ENCODE measurements around the gene TIGD6.
"Not testable (repeated sequence)": the region's sequence is repeated elsewhere in the genome, so short reads cannot be mapped to it uniquely, and the experiment has no call there.

Gene TIGD6

GRCh38 chr5:150000256-150000989, at the start of gene TIGD6, which contains the start of gene HMGXB3:
Gene TIGD6, minus strand, starts transcription at chr5:150000654. Its CDS starts 4,306 bp downstream, at chr5:149996348.
Gene HMGXB3, plus strand, starts transcription at chr5:150000739. Its CDS starts 4,114 bp downstream, at chr5:150004853.
- DNase-seq (ENCODE audit: low read depth): peak; percentile 69

GRCh38 chr5:150046031-150046430, 45.6 kb upstream of the TIGD6 start:
- peak; percentile 3 for DNase-seq (ENCODE audit: low read depth)

DNA sequence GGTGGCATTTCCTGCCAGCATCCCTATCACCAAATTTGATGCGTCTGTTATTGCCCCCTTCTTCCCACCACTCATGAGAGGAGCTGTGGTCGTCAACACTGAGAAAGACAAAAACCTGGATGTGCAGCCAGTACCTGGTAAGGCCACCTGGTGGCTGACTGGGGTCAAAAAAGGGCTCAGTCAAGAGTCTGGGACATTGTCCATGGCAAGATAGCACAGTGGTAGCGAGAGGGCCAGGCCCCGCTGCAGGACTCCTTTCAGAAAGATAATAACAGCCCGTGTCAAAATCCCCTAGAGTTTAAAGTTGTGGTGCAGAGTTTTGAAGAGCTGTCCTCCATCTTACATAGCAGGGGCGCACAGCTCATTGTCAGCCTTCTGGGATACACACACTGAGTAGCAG, 45.1 kb upstream of the TIGD6 start:
- DNase-seq (ENCODE audit: low read depth): no peak

GRCh38 chr5:150044712-150045111, 44.3 kb upstream of the TIGD6 start:
- DNase-seq (ENCODE audit: low read depth): no peak

DNA sequence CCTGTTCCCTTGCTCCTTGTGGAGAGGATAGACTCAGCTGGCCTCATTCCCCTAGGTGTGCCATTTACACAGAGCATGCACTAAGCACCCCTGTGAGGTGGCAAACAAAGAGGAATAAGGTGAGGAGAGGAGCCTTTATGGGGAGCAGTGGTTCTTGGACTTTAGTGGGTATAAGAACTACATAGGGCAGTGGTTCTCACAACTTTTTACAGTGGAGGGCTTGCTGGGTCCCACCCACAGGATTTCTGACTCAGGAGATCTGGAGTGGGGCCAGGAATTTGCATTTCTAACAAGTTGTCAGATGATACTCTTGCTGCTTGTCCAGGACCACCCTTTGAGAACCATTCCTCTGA, 43.9 kb upstream of the TIGD6 start:
- DNase-seq (ENCODE audit: low read depth): no peak

- DNase-seq (ENCODE audit: low read depth): no peak
These were observed 43.3 kb upstream of the TIGD6 start for GRCh38 chr5:150043657-150044328.

DNA sequence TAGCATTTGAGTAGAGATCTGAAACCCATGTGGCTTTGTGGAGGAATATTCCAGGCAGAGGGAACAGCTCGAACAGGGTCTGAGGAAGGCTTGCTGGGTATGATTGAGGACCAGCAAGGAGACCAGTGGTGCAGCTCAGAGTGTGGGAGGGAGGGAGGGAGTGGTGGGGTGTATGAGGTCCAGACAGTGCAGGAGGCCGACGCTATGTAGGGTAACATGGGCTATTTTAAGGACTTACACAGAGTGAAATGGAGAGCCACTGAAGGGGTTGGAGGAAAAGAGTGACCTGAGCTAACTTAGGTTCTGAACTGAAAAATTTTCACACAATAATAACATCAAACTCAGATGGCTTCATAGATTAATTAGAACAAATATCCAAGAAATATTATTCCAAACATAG, 42.0 kb upstream of the TIGD6 start:
- no peak for DNase-seq (ENCODE audit: low read depth)

DNA sequence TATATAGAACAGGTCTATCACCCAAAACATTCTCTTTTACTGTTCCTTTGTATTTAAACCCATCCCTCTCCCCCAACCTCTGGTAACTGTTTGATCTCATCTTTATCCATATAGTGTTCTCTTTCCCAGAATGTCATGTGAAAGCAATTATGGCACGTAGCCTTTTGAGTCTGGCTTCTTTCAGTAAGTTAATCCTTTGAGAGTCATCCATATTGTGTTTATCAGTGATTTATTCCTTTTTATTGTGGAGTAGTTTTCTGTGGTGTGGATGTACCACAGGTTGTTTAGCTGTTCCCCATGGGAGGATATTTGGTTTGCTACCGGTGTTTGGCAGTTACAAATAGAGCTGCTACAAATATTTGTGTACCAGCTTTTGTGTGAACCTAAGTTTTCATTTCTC, 38.1 kb upstream of the TIGD6 start:
- DNase-seq (ENCODE audit: low read depth): no peak

GRCh38 chr5:150036513-150036912, 36.1 kb upstream of the TIGD6 start:
- DNase-seq (ENCODE audit: low read depth): no peak

DNA sequence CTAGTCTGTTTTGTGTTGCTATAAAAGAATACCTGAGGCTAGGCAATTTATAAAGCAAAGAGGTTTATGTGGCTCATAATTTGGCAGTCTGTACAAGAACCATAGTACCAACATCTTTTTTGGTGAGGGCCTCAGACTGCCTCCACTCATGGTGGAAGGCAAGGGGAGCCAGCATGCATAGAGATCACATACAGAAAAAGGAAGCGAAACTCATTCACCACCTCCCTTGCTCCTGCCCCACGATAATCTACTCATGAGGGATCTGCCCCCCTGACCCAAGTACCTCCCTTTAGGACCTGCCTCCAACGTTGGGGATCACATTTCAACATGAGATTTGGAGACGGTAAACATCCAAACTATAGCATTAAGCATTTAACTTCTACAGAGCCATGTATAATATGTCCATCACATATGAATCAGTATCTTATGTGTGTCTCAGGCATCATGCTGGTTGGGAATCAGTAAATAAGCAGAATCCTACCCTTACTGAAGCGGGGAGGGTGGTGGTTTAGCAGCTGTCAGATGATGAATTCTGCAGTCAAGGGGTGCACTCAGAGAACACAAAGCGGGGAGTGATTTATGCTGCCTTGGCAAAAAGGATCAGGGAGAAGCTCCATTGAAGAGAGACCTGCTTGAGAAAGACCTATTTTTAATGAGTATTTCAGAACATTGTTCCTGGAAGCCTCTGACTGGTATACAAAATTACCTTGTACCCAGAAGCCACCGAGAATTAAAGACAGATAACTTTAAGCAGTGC, 34.9 kb upstream of the TIGD6 start:
- no peak for DNase-seq (ENCODE audit: low read depth)

DNA sequence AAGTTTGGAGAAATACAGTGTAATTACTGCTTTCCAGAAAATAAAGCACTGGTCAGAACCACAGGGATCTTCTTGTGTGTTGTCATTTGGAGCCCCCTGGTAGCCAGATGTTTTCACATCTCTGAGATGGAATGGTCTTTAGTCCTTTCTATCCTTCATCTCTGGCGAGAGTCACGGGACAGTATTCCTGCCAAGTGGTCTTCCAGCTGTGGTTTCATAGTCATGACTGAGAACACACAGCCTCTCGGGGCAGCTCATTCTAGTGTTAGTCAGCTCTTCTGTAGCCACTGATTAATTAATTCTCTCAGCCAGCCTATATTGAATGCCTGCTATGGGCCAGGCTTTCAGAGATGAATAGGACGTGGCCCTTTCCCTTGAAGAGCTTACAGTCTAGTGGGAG, 34.2 kb upstream of the TIGD6 start:
- DNase-seq (ENCODE audit: low read depth): no peak

GRCh38 chr5:150033334-150033733, 32.9 kb upstream of the TIGD6 start:
- no peak for DNase-seq (ENCODE audit: low read depth)

DNA sequence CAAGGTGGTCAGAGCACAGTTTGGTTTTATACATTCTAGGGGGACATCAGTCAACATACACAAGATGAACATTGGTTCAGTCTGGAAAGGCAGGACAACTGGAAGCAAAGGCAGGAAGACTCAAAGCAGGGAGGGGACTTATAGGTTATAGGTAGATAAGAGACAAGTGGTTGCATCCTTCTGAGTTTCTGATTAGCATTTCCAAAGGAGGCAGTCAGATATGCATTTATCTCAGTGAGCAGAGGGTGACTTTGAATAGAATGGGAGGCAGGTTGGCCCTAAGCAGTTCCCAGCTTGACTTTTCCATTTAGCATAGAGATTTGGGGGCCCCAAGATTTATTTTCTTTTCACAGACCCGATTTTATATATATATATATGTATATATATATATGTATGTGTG, 27.6 kb upstream of the TIGD6 start:
- DNase-seq (ENCODE audit: low read depth): not testable (repeated sequence)

DNA sequence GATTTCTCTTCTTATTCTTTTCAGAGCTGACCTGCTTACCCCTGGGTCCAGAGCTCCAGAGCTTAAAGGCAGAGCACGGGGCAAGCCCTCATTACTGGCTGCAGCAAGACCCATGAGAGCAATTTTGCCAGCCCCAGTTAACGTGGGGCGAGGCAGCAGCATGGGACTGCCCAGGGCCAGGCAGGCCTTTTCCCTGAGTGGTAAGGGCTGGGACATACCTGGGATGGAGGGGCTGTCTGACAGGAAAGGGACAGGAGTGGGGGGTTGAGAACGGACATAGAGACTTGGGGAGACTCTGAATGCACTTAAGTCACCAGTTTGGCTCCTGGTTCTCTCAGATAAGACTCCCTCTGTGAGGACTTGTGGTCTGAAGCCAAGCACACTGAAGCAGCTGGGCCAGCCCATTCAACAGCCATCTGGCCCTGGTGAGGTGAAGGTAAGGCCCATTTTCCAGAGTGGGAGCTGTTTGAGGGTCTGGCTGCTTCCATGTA, 26.3 kb upstream of the TIGD6 start:
- DNase-seq (ENCODE audit: low read depth): no peak

- DNase-seq (ENCODE audit: low read depth): no peak
These were observed 24.0 kb upstream of the TIGD6 start for GRCh38 chr5:150024346-150024984.

- no peak for DNase-seq (ENCODE audit: low read depth)
These were observed 22.7 kb upstream of the TIGD6 start for GRCh38 chr5:150023136-150023535.

DNA sequence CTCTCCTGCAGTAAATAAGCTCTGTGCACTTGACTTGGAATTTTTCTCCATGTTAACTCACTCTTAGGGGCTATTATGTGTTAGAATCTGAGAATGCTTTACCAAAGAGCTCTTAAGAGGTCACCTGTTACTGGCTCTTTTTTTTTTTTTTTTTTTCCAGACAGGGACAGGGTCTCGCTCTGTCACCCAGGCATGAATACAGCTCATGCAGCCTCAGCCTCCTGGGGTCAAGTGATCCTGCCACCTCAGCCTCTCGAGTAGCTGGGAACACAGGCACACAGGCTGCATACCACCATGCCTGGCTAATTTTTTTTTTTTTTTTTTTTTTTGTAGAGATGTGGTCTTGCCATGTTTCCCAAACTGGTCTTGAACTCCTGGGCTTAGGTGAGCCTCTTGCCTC, 22.2 kb upstream of the TIGD6 start:
- DNase-seq (ENCODE audit: low read depth): no peak

GRCh38 chr5:150022158-150022531, 21.7 kb upstream of the TIGD6 start:
- DNase-seq (ENCODE audit: low read depth): no peak

DNA sequence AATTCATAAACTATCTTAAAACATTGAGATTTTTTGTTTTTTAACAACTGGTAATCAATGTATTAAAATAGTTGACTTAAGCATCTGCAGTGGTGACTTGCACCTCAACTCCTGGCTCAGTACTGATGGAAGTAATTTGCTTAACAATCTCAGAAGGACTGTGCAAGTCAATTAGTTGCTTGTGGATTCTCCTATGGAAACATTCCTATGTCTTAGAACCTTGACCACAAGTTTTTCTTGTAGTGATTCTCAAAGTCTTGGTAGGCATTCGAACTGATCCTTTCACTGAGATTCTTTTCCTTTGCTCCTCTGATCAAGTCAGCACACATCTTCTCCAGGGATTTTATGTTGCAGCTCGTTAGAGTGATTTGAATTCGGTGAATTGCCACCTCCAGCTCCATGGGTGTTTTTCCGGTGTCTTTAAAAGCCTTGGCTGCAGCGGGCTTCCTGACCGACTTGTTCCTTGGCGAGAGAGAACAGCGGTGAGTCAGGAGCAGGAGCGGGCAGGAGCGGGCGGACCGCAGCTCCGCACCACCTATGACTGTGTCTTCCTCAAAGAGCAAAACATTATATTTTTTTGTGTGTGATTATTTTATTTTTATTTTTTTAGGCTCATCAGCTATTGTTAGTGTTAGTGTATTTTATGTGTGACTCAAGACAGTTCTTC, 21.2 kb upstream of the TIGD6 start:
- no peak for DNase-seq (ENCODE audit: low read depth)

DNA sequence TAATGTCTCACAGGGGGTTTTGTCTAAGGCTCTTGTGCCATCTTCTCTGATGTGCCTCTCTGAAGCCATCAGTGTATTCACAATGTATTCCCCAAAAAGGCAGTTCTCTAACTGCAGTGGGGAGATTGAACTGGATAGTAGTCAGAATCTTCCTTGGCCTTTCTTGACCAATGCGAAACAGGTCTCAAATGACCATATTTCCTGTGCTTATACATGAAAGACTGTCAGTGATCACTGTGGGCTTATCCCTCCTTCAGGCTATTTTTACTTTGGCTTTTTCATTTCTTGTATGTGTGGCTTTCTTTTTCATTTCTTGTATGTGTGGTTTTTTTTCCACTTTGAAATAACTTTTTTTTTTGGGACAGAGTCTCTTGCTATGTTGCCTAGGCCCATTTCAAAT, 19.8 kb upstream of the TIGD6 start:
- DNase-seq (ENCODE audit: low read depth): no peak

DNA sequence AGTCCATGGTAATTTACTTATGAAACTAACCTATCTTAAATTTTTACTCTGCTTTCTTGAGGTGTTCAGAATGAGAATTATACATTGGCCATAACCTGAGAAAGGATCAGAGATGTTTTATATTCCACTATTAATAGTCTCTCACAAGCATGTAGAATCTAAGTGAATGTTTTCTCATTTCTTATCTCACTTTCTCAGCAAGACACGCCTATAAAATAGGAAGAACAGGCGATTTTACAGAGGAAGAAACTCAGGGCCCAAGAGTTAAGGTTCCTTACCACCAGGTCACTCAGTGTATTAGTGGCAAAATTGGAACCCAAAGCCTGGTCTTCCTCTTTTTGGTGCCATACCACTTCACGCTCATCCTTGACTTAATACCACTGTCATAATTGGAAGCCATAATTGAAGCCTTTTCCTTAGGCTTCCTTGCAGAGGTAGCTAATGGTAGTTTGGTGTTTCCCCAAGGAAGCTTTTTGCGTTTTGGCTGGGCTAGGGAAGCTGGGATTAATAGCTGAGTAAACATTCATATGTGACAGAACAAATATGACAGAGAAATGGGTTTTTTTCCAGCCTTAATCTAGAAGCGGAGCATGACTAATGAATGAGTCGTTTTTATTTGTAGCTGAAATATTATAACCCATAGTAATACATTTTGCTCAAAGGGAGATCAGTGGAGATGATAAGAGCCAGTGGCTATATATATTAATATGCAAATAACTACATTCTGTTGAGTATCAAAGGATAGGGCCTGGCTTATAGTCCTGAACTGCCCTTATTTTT, 17.0 kb upstream of the TIGD6 start:
- no peak for DNase-seq (ENCODE audit: low read depth)
